Body of pancreas (tissue), 4 donors: ENCODE results near the gene SYNPO. TPM values are rescaled to one million over a fixed set of nuclear protein-coding genes. Genes with fewer than 3 reads are reported as not detected.

Source experiments
- ATAC-seq: fragments of 150-250 bp; one replicate; pipeline ENCODE4 v1.9.1; 2016
- DNase-seq, 4 donors: peaks; one replicate each; pipeline ENCODE4 v3.0.0-alpha.2; 2019
- H3K27ac ChIP-seq, 4 donors: fragments of 200-600 bp; sonication (generic); 1 replicate in 3 of 4; 2 replicates in 1 of 4; pipeline versions ENCODE4 v1.5.1 to v1.6.1; 2016 to 2019; ENCODE audit warnings: mild to moderate bottlenecking in 1 of 4, mixed read lengths in 1 of 4, moderate library complexity in 1 of 4
- H3K27me3 ChIP-seq, 2 donors: fragments of 200-600 bp; sonication (generic); one replicate each; pipeline ENCODE4 v1.6.0; 2016; ENCODE audit warnings: mild to moderate bottlenecking in 1 of 2
- H3K36me3 ChIP-seq, 2 donors: fragments of 200-600 bp; sonication (generic); replicated peaks in 1 of 2; 2 replicates each; pipeline ENCODE4 v1.5.1; 2016; ENCODE audit warnings: low read depth in 2 of 2; ENCODE audit not compliant: insufficient read depth in 1 of 2
- H3K4me1 ChIP-seq: fragments of 200-600 bp; sonication (generic); one replicate; pipeline ENCODE4 v1.6.0; 2016
- H3K4me3 ChIP-seq, 2 donors: fragments of 200-600 bp; sonication (generic); 1 replicate in 1 of 2; 2 replicates in 1 of 2; pipeline ENCODE4 v1.5.1; 2016 to 2019
- H3K9me3 ChIP-seq, 3 donors: fragments of 200-600 bp; sonication (generic); 1 replicate in 2 of 3; 2 replicates in 1 of 3; pipeline ENCODE4 v1.5.1; 2016
- CTCF ChIP-seq, 7 experiments: fragments of 450-650 bp in 4 of 7; fragments of 200-600 bp in 3 of 7; sonication (generic) in 3 of 7; IDR thresholded peaks; one replicate each; pipeline ENCODE4 v1.5.1; 2016 to 2019; ENCODE audit warnings: antibody characterized with exemption in 7 of 7
- POLR2A ChIP-seq, 3 donors: fragments of 450-650 bp; IDR thresholded peaks; one replicate each; pipeline ENCODE4 v1.6.1; 2016; ENCODE audit warnings: antibody characterized with exemption in 3 of 3, mild to moderate bottlenecking in 2 of 3
- WGBS, 2 donors: methylation state at CpG; one replicate each; pipeline ENCODE4 v1.1.5; 2017; 5-methylcytosine and 5-hydroxymethylcytosine counted together
- intact Hi-C: fragments of 100-400 bp; cut with DNase I; formaldehyde crosslinking; loops from one replicate; pipeline ENCODE4 v1.15.1; 2023
- total RNA-seq, 2 donors: library from RNA; depleted of rRNA; stranded (reverse); fragments of >200 nt; gene quantifications; one replicate each; pipeline ENCODE4 v1.1.0, GENCODE V29; 2016

SYNPO gene
- total RNA-seq, 2 donors from 2014 or later = 18.4 to 40.9 TPM

DNA sequence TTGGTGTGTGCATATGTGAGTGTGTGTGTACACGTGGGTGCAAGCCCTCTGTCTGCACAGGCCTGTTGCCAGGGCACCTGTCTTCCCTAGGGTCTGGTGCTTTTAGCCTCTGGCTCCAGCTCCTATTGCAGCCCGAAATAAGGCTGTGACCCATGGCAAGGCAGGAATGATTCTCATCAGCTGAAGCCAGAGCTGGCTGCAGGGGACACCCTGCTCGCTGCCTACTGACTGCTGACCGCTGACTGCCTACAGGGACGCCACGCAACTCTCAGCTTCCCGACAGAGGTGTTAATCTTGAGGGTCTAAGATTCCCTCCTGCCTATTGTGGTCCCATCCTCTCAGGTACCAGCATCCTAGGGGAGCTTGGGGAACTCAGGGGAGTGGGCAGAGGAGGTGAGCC is 20.6 kb downstream of the SYNPO start, which contains the start of gene MYOZ3:
Gene MYOZ3, plus strand, starts transcription at position 166 of the 400 bp plus-strand sequence. CDS start 1,691 bp downstream, outside the sequence.
- no peak for DNase-seq
- Histone ChIP-seq H3K4me3 (no peak within 1 kb of the TSS), H3K4me1 (peaks cover 8% of the 10 kb centered on the region), H3K27ac (no peak within 1 kb of the TSS), H3K27me3 (no peaks in the 10 kb centered on the region), H3K36me3 (no peaks in the 10 kb centered on the region), H3K9me3 (no peaks in the 10 kb centered on the region)
- WGBS, 2 donors = 44 to 60% methylated on average over 4 to 7 of the region's 7 CpGs
- intact Hi-C loops = loop anchor here (5.0 kb wide), 1 partner anchor 104 kb away; no protein-coding TSS in a partner anchor
- no peak for ATAC-seq
- TF ChIP-seq CTCF (IDR thresholded peaks at IDR 0.05) (no peak), POLR2A (IDR thresholded peaks at IDR 0.05) (no peak)

DNA sequence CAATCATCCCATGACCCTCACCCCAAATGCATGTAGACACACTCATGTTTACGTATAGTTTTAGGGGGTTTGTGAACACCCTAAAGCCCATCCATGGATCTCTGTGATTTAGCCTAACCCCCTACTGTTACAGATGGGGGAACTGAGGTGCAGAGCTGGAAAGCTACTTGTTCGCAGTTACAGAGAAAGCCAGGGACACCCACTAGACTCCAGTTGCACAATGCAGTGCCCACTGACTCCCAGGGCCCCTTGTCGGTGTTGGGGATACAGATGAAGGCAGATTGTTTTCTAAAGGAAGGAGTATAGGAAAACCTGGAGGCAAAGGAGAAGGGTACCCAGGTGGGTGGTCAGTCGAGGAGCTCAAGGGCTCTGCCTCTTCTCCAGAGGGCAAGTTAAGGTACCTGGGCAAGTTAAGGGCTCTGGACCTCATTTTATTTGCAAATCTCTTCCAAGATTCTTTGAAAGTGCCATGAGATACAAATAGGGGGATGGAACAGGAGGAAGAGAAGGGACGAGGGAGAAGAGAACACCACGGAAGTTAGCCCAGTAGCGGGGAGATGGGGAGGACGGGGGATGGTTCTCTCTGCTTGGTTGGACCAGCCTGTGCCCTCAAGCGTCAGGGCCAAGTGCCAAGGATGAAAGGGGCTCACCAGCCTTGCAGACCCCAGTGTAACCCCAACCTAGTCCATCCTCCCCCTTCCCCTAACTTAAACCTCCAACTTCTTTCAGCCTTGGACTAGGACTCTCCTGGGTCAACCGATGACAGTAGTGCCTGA is 21.5 kb downstream of the SYNPO start:
- no peak for DNase-seq
- intact Hi-C loops = loop anchor here (5.0 kb wide), 1 partner anchor 105 kb away; no protein-coding TSS in a partner anchor
- no peak overlapping the region for H3K4me3 ChIP-seq
- H3K9me3 ChIP-seq = no peaks in the 10 kb centered on the region
- WGBS, 2 donors = 70 to 78% methylated on average over 10 of the region's 10 CpGs
- no peaks in the 10 kb centered on the region for H3K27me3 ChIP-seq
- ATAC-seq = no peak
- TF ChIP-seq CTCF (IDR thresholded peaks at IDR 0.05) (no peak), POLR2A (IDR thresholded peaks at IDR 0.05) (no peak)
- H3K36me3 ChIP-seq = no peaks in the 10 kb centered on the region
- peaks cover 2% of the 10 kb centered on the region for H3K4me1 ChIP-seq
- H3K27ac ChIP-seq = no peak overlapping the region

DNA sequence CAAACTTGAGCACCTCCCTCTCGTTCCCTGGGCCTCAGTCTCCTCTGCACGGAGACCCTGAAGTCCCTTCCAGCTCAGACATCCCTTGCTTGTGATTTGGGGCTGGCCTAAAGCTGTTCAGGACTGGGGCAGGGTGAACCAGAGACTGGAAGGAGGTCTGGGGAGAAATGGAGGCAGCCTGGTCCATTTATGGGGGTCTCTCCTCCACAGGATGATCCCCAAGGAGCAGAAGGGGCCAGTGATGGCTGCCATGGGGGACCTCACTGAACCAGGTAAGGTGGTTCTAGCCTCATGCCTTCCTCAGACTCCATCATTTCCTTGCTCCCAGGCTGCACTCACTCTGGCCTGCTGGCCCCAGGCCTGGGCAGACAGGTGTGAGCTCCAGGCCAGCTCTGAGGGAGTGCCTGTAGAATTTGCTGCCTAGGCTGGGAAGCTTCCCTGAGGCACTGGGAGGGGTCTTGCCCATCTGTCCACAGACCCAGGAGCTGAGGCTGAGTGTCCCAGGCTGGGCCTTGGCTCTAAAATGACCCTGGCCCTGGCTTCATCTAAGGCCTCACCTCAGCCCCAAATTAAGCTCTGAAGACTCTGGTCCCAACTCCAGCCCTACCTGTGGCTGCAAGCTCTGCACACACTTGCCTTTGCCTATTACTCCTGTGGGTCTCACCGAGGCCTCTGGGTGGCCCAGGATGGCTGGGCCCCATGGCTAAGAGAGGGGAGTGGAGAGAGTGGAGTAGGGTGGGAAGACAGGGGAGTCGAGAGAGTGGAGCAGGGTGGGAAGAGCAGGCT is 22.5 kb downstream of the SYNPO start:
- H3K27me3 ChIP-seq = no peaks in the 10 kb centered on the region
- intact Hi-C loops = loop anchor here (5.0 kb wide), 1 partner anchor 106 kb away; no protein-coding TSS in a partner anchor
- no peak for DNase-seq
- H3K4me1 ChIP-seq = no peaks in the 10 kb centered on the region
- no peak overlapping the region for H3K4me3 ChIP-seq
- H3K36me3 ChIP-seq = no peaks in the 10 kb centered on the region
- no peaks in the 10 kb centered on the region for H3K9me3 ChIP-seq
- 65 to 73% methylated on average over 3 to 4 of the region's 4 CpGs for WGBS, 2 donors
- TF ChIP-seq POLR2A (IDR thresholded peaks at IDR 0.05) (no peak), CTCF (IDR thresholded peaks at IDR 0.05) (no peak)
- no peak overlapping the region for H3K27ac ChIP-seq
- no peak for ATAC-seq

- intact Hi-C loops = loop anchor here (5.0 kb wide), 1 partner anchor 107 kb away; no protein-coding TSS in a partner anchor
- H3K4me3 ChIP-seq = no peak overlapping the region
- no peaks in the 10 kb centered on the region for H3K4me1 ChIP-seq
- no peaks in the 10 kb centered on the region for H3K9me3 ChIP-seq
- WGBS, 2 donors = 86 to 91% methylated on average over 3 of the region's 3 CpGs
- DNase-seq = no peak
- H3K27me3 ChIP-seq = no peaks in the 10 kb centered on the region
- no peak overlapping the region for H3K27ac ChIP-seq
- ATAC-seq = no peak
- H3K36me3 ChIP-seq = no peaks in the 10 kb centered on the region
- TF ChIP-seq CTCF (IDR thresholded peaks at IDR 0.05) = no peak
- no peak for TF ChIP-seq POLR2A (IDR thresholded peaks at IDR 0.05)
Observed at GRCh38 chr5:150663936-150664335, 23.5 kb downstream of the SYNPO start.
